Measurements from ENCODE around the gene KRTAP5-8.

DNA sequence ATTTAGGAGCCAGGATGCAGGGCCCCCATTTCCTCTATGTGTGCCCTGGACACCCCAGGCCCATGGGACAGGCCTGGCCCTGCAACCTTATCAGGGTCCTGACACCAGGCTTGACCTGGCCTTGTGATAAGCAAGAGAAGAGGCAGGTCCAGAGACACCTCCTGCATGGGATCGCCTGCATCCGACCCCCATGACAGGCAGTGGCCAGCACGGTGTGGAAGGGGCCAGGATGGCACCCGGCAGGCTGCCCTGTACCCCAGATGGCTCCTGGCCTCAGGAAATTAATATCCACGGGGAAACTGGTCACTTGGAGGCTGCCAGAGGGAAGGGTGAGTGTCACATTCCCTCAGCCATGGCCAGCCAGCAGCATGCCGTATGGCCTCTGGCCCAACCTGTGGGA is 17.2 kb downstream of the KRTAP5-8 start:
- TF ChIP-seq, protein P1, sequence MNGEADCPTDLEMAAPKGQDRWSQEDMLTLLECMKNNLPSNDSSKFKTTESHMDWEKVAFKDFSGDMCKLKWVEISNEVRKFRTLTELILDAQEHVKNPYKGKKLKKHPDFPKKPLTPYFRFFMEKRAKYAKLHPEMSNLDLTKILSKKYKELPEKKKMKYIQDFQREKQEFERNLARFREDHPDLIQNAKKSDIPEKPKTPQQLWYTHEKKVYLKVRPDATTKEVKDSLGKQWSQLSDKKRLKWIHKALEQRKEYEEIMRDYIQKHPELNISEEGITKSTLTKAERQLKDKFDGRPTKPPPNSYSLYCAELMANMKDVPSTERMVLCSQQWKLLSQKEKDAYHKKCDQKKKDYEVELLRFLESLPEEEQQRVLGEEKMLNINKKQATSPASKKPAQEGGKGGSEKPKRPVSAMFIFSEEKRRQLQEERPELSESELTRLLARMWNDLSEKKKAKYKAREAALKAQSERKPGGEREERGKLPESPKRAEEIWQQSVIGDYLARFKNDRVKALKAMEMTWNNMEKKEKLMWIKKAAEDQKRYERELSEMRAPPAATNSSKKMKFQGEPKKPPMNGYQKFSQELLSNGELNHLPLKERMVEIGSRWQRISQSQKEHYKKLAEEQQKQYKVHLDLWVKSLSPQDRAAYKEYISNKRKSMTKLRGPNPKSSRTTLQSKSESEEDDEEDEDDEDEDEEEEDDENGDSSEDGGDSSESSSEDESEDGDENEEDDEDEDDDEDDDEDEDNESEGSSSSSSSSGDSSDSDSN (IDR thresholded peaks at IDR 0.05; ENCODE audit: borderline replicate concordance in 1 of 2, low read depth in 2 of 2, low read length in 2 of 2): no peak
- TF ChIP-seq EP300 (IDR thresholded peaks at IDR 0.05; ENCODE audit: low read length) (no peak), NFIC (IDR thresholded peaks at IDR 0.05) (no peak)
- TF ChIP-seq, protein P2, sequence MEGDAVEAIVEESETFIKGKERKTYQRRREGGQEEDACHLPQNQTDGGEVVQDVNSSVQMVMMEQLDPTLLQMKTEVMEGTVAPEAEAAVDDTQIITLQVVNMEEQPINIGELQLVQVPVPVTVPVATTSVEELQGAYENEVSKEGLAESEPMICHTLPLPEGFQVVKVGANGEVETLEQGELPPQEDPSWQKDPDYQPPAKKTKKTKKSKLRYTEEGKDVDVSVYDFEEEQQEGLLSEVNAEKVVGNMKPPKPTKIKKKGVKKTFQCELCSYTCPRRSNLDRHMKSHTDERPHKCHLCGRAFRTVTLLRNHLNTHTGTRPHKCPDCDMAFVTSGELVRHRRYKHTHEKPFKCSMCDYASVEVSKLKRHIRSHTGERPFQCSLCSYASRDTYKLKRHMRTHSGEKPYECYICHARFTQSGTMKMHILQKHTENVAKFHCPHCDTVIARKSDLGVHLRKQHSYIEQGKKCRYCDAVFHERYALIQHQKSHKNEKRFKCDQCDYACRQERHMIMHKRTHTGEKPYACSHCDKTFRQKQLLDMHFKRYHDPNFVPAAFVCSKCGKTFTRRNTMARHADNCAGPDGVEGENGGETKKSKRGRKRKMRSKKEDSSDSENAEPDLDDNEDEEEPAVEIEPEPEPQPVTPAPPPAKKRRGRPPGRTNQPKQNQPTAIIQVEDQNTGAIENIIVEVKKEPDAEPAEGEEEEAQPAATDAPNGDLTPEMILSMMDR (IDR thresholded peaks at IDR 0.05 in 2 of 3, conservative IDR thresholded peaks at IDR 0.05 in 1 of 3; ENCODE audit: insufficient read depth in 2 of 3, low read depth in 1 of 3, low read length in 3 of 3): no peak
